ENCODE results near the gene LRPAP1. TPM values are rescaled to one million over a fixed set of nuclear protein-coding genes. Genes with fewer than 3 reads are reported as not detected.

Gene LRPAP1
- total and polyA plus RNA-seq, 9 donors: 74.3 to 179 (median 135) TPM

DNA sequence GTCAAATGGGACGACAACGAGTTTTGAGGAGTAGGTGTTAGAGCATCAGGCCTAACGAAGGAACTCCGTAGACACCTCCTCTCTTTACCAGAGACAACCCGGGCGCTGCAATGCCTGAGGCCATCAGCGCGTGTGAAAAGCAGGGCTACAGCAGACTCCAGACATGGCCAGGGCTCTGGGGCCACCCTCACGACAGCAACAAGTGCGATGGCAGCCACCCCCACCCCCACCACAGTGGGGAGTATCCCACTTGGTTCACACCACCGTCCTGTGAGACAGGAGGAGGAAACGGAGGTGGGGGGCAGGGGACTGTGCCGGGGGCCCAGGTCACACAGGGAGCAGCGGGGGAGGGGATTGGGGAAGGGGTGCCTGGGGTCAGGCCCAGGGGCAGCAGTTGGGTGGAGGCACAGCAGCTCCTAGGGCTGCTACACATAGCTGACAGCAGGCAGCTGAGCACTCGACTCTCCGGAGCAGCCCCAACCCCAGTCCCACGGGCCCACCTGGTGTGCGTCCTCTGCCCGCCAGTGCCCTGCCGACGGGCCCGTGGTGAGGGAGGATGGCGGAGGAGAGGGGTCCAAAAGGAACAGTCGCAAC is 8.5 kb downstream of the LRPAP1 start:
- DNase-seq: peak in 4 of 5 donors; percentile 5 to 26 (median 16)
- no peaks in the 10 kb centered on the region for H3K27me3 ChIP-seq
- no peaks in the 10 kb centered on the region for H3K4me1 ChIP-seq (ENCODE audit: insufficient read depth)
- TF ChIP-seq EP300 (IDR thresholded peaks at IDR 0.05) (no peak), POLR2A (IDR thresholded peaks at IDR 0.05) (no peak)
- TF ChIP-seq, protein P1, sequence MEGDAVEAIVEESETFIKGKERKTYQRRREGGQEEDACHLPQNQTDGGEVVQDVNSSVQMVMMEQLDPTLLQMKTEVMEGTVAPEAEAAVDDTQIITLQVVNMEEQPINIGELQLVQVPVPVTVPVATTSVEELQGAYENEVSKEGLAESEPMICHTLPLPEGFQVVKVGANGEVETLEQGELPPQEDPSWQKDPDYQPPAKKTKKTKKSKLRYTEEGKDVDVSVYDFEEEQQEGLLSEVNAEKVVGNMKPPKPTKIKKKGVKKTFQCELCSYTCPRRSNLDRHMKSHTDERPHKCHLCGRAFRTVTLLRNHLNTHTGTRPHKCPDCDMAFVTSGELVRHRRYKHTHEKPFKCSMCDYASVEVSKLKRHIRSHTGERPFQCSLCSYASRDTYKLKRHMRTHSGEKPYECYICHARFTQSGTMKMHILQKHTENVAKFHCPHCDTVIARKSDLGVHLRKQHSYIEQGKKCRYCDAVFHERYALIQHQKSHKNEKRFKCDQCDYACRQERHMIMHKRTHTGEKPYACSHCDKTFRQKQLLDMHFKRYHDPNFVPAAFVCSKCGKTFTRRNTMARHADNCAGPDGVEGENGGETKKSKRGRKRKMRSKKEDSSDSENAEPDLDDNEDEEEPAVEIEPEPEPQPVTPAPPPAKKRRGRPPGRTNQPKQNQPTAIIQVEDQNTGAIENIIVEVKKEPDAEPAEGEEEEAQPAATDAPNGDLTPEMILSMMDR (IDR thresholded peaks at IDR 0.05): no peak
- no peaks in the 10 kb centered on the region for H3K9me3 ChIP-seq
- WGBS, 3 donors: 82 to 92% (median 86%) methylated on average over 24 of the region's 24 CpGs
- no peak overlapping the region for H3K4me3 ChIP-seq
- intact Hi-C loops (cut with DNase I): no loop called here
- peaks cover 2% of the 10 kb centered on the region for H3K36me3 ChIP-seq
- no peak overlapping the region for H3K27ac ChIP-seq

DNA sequence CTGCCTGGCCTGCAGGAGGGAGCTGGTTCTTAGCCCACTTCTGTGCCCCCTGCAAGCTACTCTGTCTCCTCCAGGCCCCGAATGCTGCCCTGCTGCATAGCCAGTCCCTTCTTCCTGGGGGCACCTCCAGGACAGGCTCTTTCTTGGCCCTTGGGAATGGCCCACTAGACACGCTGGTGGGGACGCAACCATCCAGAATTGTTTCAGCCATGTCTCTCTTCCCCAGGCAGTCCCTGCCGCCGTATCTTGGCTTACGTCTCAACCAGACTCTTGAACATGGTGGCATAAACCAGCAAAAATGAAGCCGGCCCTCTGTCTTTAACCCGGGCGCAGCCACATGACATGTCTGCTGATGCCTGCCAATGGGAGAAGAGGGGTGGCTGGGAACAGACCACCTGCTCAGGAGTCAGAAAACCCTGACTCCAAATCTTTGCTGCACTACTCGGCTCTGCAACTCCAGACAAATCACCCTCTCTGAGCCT is 9.0 kb downstream of the LRPAP1 start:
- intact Hi-C loops (cut with DNase I): no loop called here
- peaks cover 2% of the 10 kb centered on the region for H3K36me3 ChIP-seq
- TF ChIP-seq POLR2A (IDR thresholded peaks at IDR 0.05) (no peak), EP300 (IDR thresholded peaks at IDR 0.05) (no peak)
- TF ChIP-seq, protein P1 (IDR thresholded peaks at IDR 0.05): no peak
- peak in 3 of 5 donors; percentile 5 to 20 (median 8) for DNase-seq
- H3K9me3 ChIP-seq: no peaks in the 10 kb centered on the region
- no peaks in the 10 kb centered on the region for H3K4me1 ChIP-seq (ENCODE audit: insufficient read depth)
- no peak overlapping the region for H3K27ac ChIP-seq
- H3K4me3 ChIP-seq: no peak overlapping the region
- 92 to 99% (median 96%) methylated on average over 10 of the region's 10 CpGs for WGBS, 3 donors
- H3K27me3 ChIP-seq: no peaks in the 10 kb centered on the region

DNA sequence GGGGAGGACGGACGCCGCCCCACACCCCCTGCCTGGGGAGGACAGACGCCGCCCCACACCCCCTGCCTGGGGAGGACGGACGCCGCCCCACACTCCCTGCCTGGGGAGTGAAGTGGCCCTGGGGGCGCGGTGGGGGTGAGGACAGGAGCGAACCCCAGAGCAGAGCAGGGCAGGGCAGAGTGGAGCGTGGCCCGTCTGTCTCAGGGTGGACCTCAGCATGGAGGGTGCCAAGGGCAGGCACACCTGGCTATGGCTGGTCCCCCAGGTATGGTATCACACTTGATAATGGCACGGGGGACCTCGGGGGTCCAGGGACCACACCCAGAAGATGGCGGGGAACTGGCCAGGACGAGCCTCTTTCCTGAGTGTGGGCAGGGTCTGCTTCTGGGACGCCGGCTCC is 9.6 kb downstream of the LRPAP1 start:
- Histone ChIP-seq H3K9me3 (no peaks in the 10 kb centered on the region), H3K36me3 (peaks cover 2% of the 10 kb centered on the region), H3K4me3 (no peak overlapping the region), H3K4me1 (ENCODE audit: insufficient read depth) (no peaks in the 10 kb centered on the region), H3K27ac (no peak overlapping the region), H3K27me3 (no peaks in the 10 kb centered on the region)
- DNase-seq: peak in 2 of 5 donors; percentile 6 to 11
- TF ChIP-seq POLR2A (IDR thresholded peaks at IDR 0.05): no peak
- 92 to 93% (median 93%) methylated on average over 16 to 19 of the region's 19 CpGs for WGBS, 3 donors
- intact Hi-C loops (cut with DNase I): no loop called here

DNA sequence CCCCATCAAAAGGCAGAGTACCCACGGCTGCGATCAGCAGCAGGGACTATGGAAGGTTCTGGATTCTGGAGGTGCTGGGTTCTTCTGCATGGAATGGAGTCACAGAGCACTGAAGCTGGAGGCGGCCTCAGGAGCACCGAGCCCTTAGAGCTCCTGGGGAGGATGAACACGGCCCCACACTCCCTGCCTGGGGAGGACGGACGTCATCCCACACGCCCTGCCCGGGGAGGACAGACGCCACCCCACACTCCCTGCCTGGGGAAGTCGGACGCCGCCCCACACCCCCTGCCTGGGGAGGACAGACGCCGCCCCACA is 9.9 kb downstream of the LRPAP1 start:
- Histone ChIP-seq H3K4me1 (ENCODE audit: insufficient read depth) (no peaks in the 10 kb centered on the region), H3K27me3 (no peaks in the 10 kb centered on the region), H3K36me3 (peaks cover 2% of the 10 kb centered on the region), H3K9me3 (no peaks in the 10 kb centered on the region), H3K27ac (no peak overlapping the region), H3K4me3 (no peak overlapping the region)
- WGBS, 3 donors: 73 to 88% (median 82%) methylated on average over 10 to 15 of the region's 15 CpGs
- intact Hi-C loops (cut with DNase I): no loop called here
- DNase-seq: peak in 1 of 5 donors; percentile 5
- TF ChIP-seq POLR2A (IDR thresholded peaks at IDR 0.05) (no peak), EP300 (IDR thresholded peaks at IDR 0.05) (no peak)
- TF ChIP-seq, protein P1 (IDR thresholded peaks at IDR 0.05): no peak

DNA sequence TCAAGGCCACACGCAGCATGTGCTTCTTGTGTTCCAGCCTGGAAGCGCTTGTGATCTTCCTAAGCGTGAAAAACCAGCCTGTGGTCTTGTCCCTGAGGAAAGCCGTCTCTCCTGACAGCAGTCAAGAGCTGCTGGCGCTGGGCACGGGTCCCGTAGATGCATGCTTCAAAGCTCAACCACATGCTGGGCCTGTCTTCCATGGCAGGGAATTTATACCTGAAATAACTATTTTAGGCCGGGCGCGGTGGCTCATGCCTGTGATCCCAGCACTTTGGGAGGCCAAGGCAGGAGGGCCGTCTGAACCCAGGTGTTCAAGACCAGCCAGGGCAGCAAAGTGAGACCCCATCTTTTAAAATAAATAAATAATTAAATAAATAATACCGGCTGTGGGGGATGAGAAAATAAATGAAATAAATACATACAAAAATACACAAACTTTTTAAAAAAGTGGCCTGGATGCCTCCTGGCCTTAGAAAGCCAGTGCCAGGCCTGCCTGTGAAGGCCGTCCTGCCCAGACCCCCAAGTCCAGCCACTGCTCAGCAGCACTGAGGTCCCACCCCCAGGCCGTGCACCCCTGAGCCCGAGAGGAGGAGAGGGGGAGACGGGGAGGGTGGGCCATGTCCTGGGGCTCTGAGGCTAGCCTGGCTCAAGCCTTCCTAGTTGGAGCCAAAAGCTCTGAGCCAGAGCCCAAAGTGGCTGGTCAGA is 10.4 kb downstream of the LRPAP1 start:
- no peaks in the 10 kb centered on the region for H3K4me1 ChIP-seq (ENCODE audit: insufficient read depth)
- intact Hi-C loops (cut with DNase I): no loop called here
- H3K36me3 ChIP-seq: peaks cover 2% of the 10 kb centered on the region

More for the DNA sequence above, 10.4 kb downstream of the LRPAP1 start:
- no peak overlapping the region for H3K27ac ChIP-seq
- whole genome bisulfite sequencing, 3 donors: 90 to 92% (median 92%) methylated on average over 16 of the region's 16 CpGs
- TF ChIP-seq, protein P1 (IDR thresholded peaks at IDR 0.05): no peak
- TF ChIP-seq POLR2A (IDR thresholded peaks at IDR 0.05) (no peak), EP300 (IDR thresholded peaks at IDR 0.05) (no peak)
- H3K27me3 ChIP-seq: no peaks in the 10 kb centered on the region
- peak in 3 of 5 donors; percentile 7 to 34 (median 11) for DNase-seq
- no peak overlapping the region for H3K4me3 ChIP-seq
- H3K9me3 ChIP-seq: no peaks in the 10 kb centered on the region

All from ovary (tissue), 9 donors.